Anterior cingulate cortex (tissue), 58 donors: ENCODE measurements around the gene OLFM2.
"Not testable (repeated sequence)": the region's sequence is repeated elsewhere in the genome, so short reads cannot be mapped to it uniquely, and the experiment has no call there.

Experiments used
- DNase-seq, 58 donors: peaks; one replicate each; lab custom pipeline; 2025; lab: John Stamatoyannopoulos, UW

The OLFM2 gene

DNA sequence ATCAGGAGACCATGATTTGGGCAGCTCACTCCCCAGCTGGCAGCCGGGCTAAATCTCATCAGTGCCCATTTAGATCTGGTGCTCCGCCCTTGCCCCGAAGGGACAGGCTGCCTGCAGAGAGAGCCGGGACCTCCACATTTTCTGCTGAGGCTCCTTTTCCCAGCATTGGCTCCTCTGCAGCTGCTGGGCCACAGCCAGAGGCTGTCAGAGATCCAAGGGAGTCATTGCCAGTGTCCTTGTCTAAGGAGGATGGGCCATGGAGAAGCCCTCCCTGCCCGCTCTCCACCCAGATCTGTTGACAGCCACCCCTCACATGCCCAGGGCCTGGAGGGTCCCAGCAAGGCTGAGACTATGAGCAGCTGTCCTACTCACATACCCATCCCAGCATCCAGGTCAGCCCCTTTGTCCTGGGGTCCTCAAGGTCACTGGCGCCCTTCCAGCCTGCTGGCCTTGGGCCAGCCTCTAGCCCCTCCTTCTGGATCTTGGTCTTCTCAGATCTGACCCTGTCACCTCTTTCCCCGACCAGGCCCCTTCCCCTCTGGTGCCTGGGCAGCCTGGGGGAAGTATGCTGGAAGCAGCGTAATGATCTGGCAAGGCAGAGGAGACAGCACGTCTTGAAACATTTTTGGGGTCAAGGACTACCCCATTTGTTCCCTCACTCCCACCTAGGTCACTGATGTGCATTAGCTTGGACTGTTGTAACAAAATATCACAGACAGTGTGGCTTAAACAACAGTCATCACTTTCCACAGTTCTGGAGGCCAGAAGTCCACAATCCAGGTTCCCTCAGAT lies 93.3 kb downstream of the OLFM2 start:
- peak in 19 of 58 donors; percentile 6 to 55 (median 25) for DNase-seq

DNA sequence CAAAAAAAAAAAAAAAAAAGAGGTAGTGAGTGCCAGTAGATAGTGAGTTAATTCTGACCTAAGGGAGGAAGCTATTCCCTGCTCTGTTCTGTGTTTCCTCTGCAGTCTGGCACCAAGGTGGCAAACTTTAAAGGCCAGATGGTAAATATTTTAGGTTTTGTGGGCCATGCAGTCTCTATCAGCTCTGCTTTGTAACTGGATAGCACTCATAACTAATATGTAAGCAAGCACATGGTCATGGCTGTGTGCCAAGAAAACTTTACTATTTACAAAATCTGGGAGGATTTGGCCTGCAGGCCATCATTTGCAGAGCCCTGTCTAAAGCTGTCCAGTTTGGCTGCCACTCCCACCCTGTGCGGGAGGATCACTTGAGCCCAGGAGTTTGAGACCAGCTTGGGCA lies 96.9 kb downstream of the OLFM2 start:
- DNase-seq: no peak

- DNase-seq: no peak
These were observed 98.0 kb downstream of the OLFM2 start for GRCh38 chr19:9838324-9838723.

- peak in 1 of 58 donors; percentile 11 for DNase-seq
These were observed 100.3 kb downstream of the OLFM2 start for GRCh38 chr19:9836021-9836420.

DNA sequence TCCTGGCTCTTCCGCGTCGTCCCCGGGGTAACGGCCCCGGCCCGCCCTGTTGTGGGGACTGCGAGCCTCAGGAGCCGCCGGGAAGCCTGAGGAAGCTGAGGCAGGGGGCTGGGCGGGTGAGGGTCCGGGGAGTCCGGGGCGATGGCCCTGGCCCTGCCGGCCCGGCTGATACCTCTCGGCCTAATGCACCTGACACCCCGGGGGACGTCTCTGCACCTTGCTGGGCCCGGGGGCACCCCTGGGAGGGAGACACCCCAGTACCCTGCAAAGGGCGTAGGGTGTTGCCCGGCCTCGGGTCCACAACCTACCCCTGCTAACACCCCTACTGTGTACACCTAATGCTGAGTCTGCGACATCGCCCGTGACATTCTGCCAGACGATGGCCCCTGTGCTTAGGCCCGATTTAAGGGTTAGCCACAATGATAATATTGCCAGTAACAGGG lies 100.8 kb downstream of the OLFM2 start:
- peak in 2 of 58 donors; percentile 34 to 37 for DNase-seq

- peak; percentile 83 to 100 (median 97) for DNase-seq
These were observed 101.4 kb downstream of the OLFM2 start, which contains the start of gene PIN1 for GRCh38 chr19:9834726-9835506. Gene PIN1 (plus strand): TSS chr19:9835318. CDS start chr19:9835345, 27 bp downstream.

GRCh38 chr19:9834307-9834725 lies 102.0 kb downstream of the OLFM2 start:
- peak in 2 of 58 donors; percentile 31 to 55 for DNase-seq

GRCh38 chr19:9828551-9829063 lies 107.7 kb downstream of the OLFM2 start:
- DNase-seq: no peak

GRCh38 chr19:9827289-9828238 lies 108.8 kb downstream of the OLFM2 start, which contains the start of gene UBL5:
Gene UBL5 (plus strand): TSS chr19:9827918. CDS start chr19:9828338, 420 bp downstream.
- peak in 57 of 58 donors; percentile 51 to 92 (median 83) for DNase-seq

DNA sequence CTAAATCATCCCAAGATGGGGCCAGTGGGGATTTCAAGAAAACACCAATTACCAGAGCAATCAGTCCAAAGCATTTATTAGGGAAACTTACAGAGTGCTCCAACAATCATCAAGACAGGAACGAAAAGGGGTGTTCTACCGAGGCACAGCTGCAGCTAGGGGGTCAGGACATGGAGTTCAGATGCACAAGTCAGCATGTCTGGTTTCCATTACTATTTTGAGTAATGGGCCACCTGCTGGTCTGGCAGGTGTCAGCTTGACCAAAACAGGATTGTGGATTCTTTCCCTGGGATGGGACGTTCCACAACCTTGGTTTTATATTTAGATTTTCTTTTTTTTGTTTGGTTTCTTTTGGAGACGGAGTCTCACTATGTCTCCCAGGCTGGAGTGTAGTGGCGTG lies 112.5 kb downstream of the OLFM2 start:
- no peak for DNase-seq

DNA sequence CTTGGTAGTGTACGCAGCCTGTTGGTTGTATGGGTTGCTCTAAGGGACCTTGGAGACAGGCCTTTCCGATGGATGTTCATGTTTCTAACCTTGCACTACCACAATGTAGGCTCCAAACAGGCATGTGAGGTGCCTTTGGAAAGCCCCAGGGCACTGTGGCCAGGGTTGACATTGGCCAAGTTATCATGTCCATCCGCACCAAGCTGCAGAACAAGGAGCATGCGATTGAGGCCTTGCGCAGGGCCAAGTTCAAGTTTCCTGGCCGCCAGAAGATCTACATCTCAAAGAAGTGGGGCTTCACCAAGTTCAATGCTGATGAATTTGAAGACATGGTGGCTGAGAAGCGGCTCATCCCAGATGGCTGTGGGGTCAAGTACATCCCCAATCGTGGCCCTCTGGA lies 116.3 kb downstream of the OLFM2 start:
- DNase-seq: not testable (repeated sequence)

DNA sequence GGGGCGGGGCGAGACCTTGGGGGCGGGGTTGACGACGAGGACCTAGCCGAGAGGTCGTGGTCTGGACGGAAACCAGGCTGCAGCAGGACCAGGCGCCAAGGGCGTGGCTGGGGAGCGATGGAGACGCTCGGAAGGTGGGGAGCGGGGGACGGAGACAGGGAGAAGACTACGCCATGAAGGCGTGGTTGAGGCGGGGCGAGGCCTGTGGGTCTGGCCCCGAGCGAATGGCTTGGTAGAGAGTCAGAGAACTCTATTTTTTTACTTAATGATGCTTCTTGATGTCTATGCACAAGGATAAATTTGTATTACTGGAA lies 116.8 kb downstream of the OLFM2 start:
- no peak for DNase-seq

DNA sequence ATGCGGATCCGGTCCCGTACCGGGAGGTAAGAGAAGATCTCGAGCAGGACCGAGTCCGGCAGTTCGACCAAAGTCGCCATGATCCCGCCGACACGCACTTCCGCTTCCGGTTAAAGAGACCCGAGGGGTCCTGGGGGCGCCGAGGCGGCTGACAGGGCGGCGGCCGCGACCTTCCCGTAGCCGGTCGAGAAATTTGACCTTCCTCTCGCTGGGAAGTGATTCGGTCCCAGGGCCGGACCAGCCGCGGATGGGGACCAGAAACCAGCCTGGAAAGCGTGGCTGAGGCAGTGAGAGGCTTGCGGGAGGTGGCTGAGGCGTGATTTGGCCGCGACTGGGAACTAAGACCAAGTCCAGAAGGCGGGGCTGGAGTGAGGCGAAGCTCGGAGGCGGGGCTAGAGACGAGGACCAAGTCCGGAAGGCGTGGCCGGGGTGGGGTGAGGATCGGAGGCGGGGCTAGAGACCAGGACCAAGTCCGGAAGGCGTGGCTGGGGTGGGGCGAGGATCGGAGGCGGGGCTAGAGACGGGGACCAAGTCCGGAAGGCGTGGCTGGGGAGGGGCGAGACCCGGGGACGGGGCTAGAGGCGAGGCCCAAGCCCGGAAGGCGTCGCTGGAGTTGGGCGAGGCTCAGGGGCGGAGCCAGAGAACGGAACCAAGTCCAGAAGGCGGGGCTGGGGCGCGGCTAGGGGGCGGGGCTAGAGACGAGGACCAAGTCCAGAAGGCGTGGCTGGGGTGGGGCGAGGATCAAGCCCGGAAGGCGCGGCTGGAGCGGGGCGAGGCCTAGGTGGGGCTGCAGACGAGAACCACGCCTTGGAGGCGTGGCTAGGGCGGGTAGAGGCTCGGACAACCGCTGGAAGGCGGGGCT lies 117.3 kb downstream of the OLFM2 start, which contains the start of gene FBXL12:
Gene FBXL12 (minus strand): TSS at position 346 of the 862 bp plus-strand sequence. CDS start 266 bp downstream, at position 80.
- DNase-seq: peak; percentile 90 to 100 (median 100)

DNA sequence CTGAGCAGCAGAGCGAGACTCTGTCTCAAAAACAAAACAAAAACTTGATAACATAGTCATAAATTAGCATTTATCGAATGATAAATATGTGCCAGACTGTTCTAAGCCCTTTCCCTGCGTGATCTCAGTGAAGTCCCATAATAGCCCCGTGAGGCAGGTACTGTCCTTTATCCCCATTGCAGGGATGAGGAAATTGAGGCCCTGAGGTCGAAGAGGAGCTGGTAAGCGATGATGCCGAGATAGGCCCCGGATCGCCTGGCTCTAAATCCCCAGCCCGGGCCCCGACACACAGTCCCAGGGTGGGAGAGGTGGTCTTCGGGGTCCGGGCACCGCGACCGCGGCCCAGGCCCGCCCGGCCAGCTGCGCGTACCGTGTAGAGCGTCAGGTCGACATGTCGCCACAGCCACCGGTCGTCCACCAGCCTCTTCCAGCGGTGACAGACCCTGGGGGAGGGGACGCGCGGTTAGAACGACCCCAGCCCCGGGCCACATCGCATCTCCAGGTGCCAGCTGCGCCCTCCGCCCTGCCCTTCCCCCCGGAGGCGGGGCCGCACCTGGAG lies 118.1 kb downstream of the OLFM2 start:
- DNase-seq: peak in 3 of 58 donors; percentile 48 to 63 (median 48)

- no peak for DNase-seq
These were observed 125.2 kb downstream of the OLFM2 start for GRCh38 chr19:9811139-9811538.

GRCh38 chr19:9808855-9809824 lies 127.2 kb downstream of the OLFM2 start:
- DNase-seq: no peak

GRCh38 chr19:9806803-9807202 lies 129.5 kb downstream of the OLFM2 start:
- no peak for DNase-seq
